SK-N-SH (cell line): ENCODE data around the gene IL1RAP.

Source experiments
- CTCF ChIP-seq: fragments of 200-600 bp; sonication (generic); IDR thresholded peaks from 2 replicates; pipeline ENCODE4 v1.6.1; 2017; ENCODE audit warnings: antibody characterized with exemption, mild to moderate bottlenecking, moderate library complexity
- EP300 ChIP-seq, 2 experiments: IDR thresholded peaks; 2 replicates each; pipeline versions ENCODE4 v1.4.0 to v1.6.1; 2012; ENCODE audit warnings: borderline replicate concordance in 1 of 2, low read depth in 1 of 2, low read length in 1 of 2
- FOXJ3 ChIP-seq: sonication (generic); formaldehyde crosslinking; IDR thresholded peaks from 2 replicates; pipeline ENCODE4 v1.5.1; 2020; ENCODE audit warnings: mild to moderate bottlenecking, missing genetic modification reagents
- NRF1 ChIP-seq: IDR thresholded peaks from 2 replicates; pipeline ENCODE4 v1.6.1; 2012; ENCODE audit warnings: low read depth, mild to moderate bottlenecking, low read length
- SIN3A ChIP-seq: IDR thresholded peaks from 2 replicates; pipeline ENCODE4 v1.6.1; 2012; ENCODE audit warnings: low read depth, mild to moderate bottlenecking, low read length, moderate library complexity, borderline replicate concordance

DNA sequence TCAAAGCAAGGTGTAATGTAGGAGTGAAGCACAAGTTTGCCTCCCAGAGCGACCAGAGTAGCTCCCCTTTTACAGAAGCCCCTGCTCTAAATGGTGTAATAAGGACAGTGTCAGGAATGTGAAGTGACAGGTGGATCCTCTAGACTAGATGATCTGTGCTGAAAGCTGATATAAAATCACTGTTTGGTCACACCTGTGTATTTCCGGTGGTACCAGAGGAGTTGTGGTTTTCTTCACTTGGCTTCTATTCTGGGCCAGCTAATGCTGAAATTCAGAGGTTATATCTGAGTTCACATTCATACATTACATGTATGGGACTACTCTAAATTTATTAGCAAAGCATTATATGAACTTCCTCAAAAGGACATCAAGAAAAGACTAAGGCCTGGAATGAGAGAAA is 117.4 kb downstream of the IL1RAP start:
- TF ChIP-seq FOXJ3 (CRISPR knock-in tag) (no peak), NRF1 (no peak), SIN3A (no peak), CTCF (no peak), EP300 (IDR thresholded peaks at IDR 0.05; ENCODE audit: borderline replicate concordance in 1 of 2, low read depth in 1 of 2, low read length in 1 of 2) (no peak)
